OCI-LY7 (cell line): ENCODE measurements around the gene LRPAP1.

ENCODE experiments used
- EZH2phosphoT487 ChIP-seq: fragments of 200-600 bp; sonication (generic); IDR thresholded peaks from 2 replicates; pipeline ENCODE4 v1.6.1; 2018; ENCODE audit warnings: low read depth, borderline replicate concordance, mild to moderate bottlenecking, mixed run types, antibody characterized with exemption, low read length, moderate library complexity, mixed read lengths
- TF ChIP-seq, protein P1 (sequence below): fragments of 200-600 bp; sonication (generic); conservative IDR thresholded peaks from 2 replicates; pipeline ENCODE4 v1.5.1; 2014; ENCODE audit warnings: mild to moderate bottlenecking, antibody characterized with exemption, low read length, moderate library complexity, mixed read lengths

DNA sequence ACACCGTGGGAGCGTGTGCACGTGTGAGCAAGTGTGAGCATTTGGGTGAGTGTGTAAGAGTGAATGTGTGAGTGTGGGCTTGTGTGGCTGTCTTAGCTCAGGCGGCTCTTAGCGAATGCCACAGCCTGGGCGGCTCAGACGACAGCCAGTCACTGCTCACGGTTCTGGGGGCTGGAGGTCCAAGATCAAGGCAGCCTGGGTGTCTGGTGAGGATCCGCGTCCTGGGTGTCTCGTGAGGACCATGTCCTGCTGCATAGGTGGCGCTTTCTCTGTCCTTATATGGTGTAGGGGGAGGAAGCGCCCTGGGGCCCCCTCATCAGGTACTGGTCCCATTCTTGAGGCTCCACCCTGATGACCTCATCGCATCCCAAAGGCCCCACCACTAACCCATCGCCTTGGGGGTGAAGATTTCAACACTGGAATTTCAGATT is 64.6 kb downstream of the LRPAP1 start:
- TF ChIP-seq, protein P1, sequence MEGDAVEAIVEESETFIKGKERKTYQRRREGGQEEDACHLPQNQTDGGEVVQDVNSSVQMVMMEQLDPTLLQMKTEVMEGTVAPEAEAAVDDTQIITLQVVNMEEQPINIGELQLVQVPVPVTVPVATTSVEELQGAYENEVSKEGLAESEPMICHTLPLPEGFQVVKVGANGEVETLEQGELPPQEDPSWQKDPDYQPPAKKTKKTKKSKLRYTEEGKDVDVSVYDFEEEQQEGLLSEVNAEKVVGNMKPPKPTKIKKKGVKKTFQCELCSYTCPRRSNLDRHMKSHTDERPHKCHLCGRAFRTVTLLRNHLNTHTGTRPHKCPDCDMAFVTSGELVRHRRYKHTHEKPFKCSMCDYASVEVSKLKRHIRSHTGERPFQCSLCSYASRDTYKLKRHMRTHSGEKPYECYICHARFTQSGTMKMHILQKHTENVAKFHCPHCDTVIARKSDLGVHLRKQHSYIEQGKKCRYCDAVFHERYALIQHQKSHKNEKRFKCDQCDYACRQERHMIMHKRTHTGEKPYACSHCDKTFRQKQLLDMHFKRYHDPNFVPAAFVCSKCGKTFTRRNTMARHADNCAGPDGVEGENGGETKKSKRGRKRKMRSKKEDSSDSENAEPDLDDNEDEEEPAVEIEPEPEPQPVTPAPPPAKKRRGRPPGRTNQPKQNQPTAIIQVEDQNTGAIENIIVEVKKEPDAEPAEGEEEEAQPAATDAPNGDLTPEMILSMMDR = no peak
- no peak for TF ChIP-seq EZH2phosphoT487
